Endometrium (tissue), 2 donors: Measurements from ENCODE around the gene KAT2B.

Experiments
- FAIRE-seq: peaks from 2 replicates; lab custom pipeline; 2012; peaks lifted over from hg19 to GRCh38; lab: Jason Lieb, UNC
- donor health status: control.
- donor health status: control.

Gene KAT2B

GRCh38 chr3:20066850-20067617 is 26.8 kb downstream of the KAT2B start:
- FAIRE-seq: peak; percentile 83

GRCh38 chr3:20068512-20069177 is 28.4 kb downstream of the KAT2B start:
- no peak for FAIRE-seq

- no peak for FAIRE-seq
These were observed 28.9 kb downstream of the KAT2B start for GRCh38 chr3:20069178-20069532.

GRCh38 chr3:20071175-20071574 is 30.9 kb downstream of the KAT2B start:
- FAIRE-seq: no peak

GRCh38 chr3:20072422-20072821 is 32.2 kb downstream of the KAT2B start:
- FAIRE-seq: no peak

- FAIRE-seq: no peak
These were observed 32.8 kb downstream of the KAT2B start for GRCh38 chr3:20073068-20073467.

GRCh38 chr3:20073683-20074082 is 33.4 kb downstream of the KAT2B start:
- no peak for FAIRE-seq

- FAIRE-seq: no peak
These were observed 34.2 kb downstream of the KAT2B start for GRCh38 chr3:20074226-20075063.

GRCh38 chr3:20075197-20075596 is 35.0 kb downstream of the KAT2B start:
- FAIRE-seq: no peak

GRCh38 chr3:20076296-20076997 is 36.2 kb downstream of the KAT2B start:
- FAIRE-seq: no peak

- no peak for FAIRE-seq
These were observed 36.8 kb downstream of the KAT2B start for GRCh38 chr3:20077068-20077467.

GRCh38 chr3:20078194-20078714 is 38.0 kb downstream of the KAT2B start:
- no peak for FAIRE-seq

GRCh38 chr3:20079621-20080020 is 39.4 kb downstream of the KAT2B start:
- no peak for FAIRE-seq

GRCh38 chr3:20080956-20081554 is 40.8 kb downstream of the KAT2B start:
- FAIRE-seq: no peak

GRCh38 chr3:20083253-20083652 is 43.0 kb downstream of the KAT2B start:
- FAIRE-seq: no peak

GRCh38 chr3:20083953-20084352 is 43.7 kb downstream of the KAT2B start:
- FAIRE-seq: no peak

- peak; percentile 54 for FAIRE-seq
These were observed 51.2 kb downstream of the KAT2B start for GRCh38 chr3:20091331-20092047.

- FAIRE-seq: no peak
These were observed 55.2 kb downstream of the KAT2B start for GRCh38 chr3:20095470-20095869.

GRCh38 chr3:20096135-20096685 is 56.0 kb downstream of the KAT2B start:
- FAIRE-seq: no peak

GRCh38 chr3:20097015-20097414 is 56.8 kb downstream of the KAT2B start:
- no peak for FAIRE-seq

GRCh38 chr3:20099060-20099459 is 58.8 kb downstream of the KAT2B start:
- FAIRE-seq: no peak
